A549 (cell line): ENCODE data around the gene MMP24. TPM values are rescaled to one million over a fixed set of nuclear protein-coding genes. Genes with fewer than 3 reads are reported as not detected.

Experiments
- ATAC-seq, 2 experiments: fragments of 200-7000 bp in 1 of 2; fragments of >200 bp in 1 of 2; cut with Nextera tagmentation in 1 of 2; cut with Tn5 transposase in 1 of 2; 3 replicates each; pipeline versions ENCODE4 v1.8.0 to v1.9.1; 2018 to 2020; ENCODE audit warnings: mild to moderate bottlenecking in 1 of 2, moderate library complexity in 1 of 2
- CTCF ChIA-PET: fragments of 300-600 bp; sonication (Branson Sonifier 250); formaldehyde crosslinking; extraction: SDS; loops from one replicate; lab custom pipeline; 2021; ENCODE audit warnings: antibody characterized with exemption, inconsistent platforms; lab: Yijun Ruan, JAX
- POLR2A ChIA-PET: fragments of 350-600 bp; formaldehyde crosslinking; extraction: SDS; loops from one replicate; lab custom pipeline; 2021; ENCODE audit warnings: antibody characterized with exemption, inconsistent platforms; lab: Yijun Ruan, JAX
- DNase-seq, 2 experiments: peaks; one replicate each; pipeline versions ENCODE4 v3.0.0 to v3.0.0-alpha.2; 2011 to 2016; ENCODE audit warnings: low read depth in 1 of 2, low spot score in 1 of 2
- FAIRE-seq: peaks from 2 replicates; lab custom pipeline; 2011; peaks lifted over from hg19 to GRCh38; lab: Jason Lieb, UNC
- H3K27ac ChIP-seq, 2 experiments: fragments of >200 bp; sonication (Bioruptor Twin); formaldehyde crosslinking; 3 replicates each; pipeline ENCODE4 v1.5.1; 2016 to 2017
- H3K4me1 ChIP-seq: fragments of >200 bp; sonication (Bioruptor Twin); formaldehyde crosslinking; 3 replicates; pipeline ENCODE4 v1.6.1; 2016
- H3K4me2 ChIP-seq: fragments of >200 bp; sonication (Bioruptor Twin); formaldehyde crosslinking; 3 replicates; pipeline ENCODE4 v1.6.1; 2016
- H3K4me3 ChIP-seq: fragments of >200 bp; sonication (Bioruptor Twin); formaldehyde crosslinking; 3 replicates; pipeline ENCODE4 v1.5.1; 2016
- H3K9me3 ChIP-seq: fragments of >200 bp; sonication (Bioruptor Twin); formaldehyde crosslinking; 3 replicates; pipeline ENCODE4 v1.6.1; 2016
- CHD4 ChIP-seq: fragments of 200-600 bp; sonication (generic); IDR thresholded peaks from 2 replicates; pipeline ENCODE4 v1.6.1; 2016; ENCODE audit warnings: antibody characterized with exemption, mild to moderate bottlenecking, borderline replicate concordance
- EHF ChIP-seq: fragments of 250-450 bp; sonication (Bioruptor Pico); IDR thresholded peaks from 2 replicates; pipeline ENCODE4 v1.5.0; 2020; ENCODE audit warnings: mild to moderate bottlenecking
- ELK1 ChIP-seq: fragments of 150-350 bp; IDR thresholded peaks from 2 replicates; pipeline ENCODE4 v1.6.1; 2014; ENCODE audit warnings: low read depth, mild to moderate bottlenecking, low read length
- EP300 ChIP-seq, 2 experiments: fragments of >200 bp; sonication (Bioruptor Twin); formaldehyde crosslinking; IDR thresholded peaks; 2 replicates in 1 of 2; 3 replicates in 1 of 2; pipeline ENCODE4 v1.6.1; 2016 to 2017
- FOSL2 ChIP-seq, 2 experiments: fragments of 450-650 bp in 1 of 2; fragments of >200 bp in 1 of 2; sonication (Bioruptor Twin) in 1 of 2; formaldehyde crosslinking; IDR thresholded peaks; 2 replicates each; pipeline versions ENCODE4 v1.5.0 to v1.6.1; 2016 to 2020; ENCODE audit warnings: mild to moderate bottlenecking in 1 of 2, moderate library complexity in 1 of 2
- HDAC2 ChIP-seq: fragments of 200-600 bp; sonication (generic); IDR thresholded peaks from 2 replicates; pipeline ENCODE4 v1.6.1; 2016
- HOXB5 ChIP-seq: fragments of 250-450 bp; sonication (Bioruptor Pico); IDR thresholded peaks from 2 replicates; pipeline ENCODE4 v1.5.0; 2020; ENCODE audit warnings: mild to moderate bottlenecking, moderate library complexity
- JUNB ChIP-seq: fragments of >200 bp; sonication (Bioruptor Twin); formaldehyde crosslinking; IDR thresholded peaks from 2 replicates; pipeline ENCODE4 v1.6.1; 2016
- MAFK ChIP-seq: fragments of 450-650 bp; IDR thresholded peaks from 2 replicates; pipeline ENCODE4 v1.6.1; 2014; ENCODE audit not compliant: partially characterized antibody
- MAZ ChIP-seq: fragments of 150-350 bp; IDR thresholded peaks from 2 replicates; pipeline ENCODE4 v1.6.1; 2014; ENCODE audit warnings: antibody characterized with exemption, low read depth, low read length, borderline replicate concordance
- PHF8 ChIP-seq: fragments of 200-600 bp; sonication (generic); IDR thresholded peaks from 2 replicates; pipeline ENCODE4 v1.6.1; 2016; ENCODE audit warnings: low read depth, mild to moderate bottlenecking, antibody characterized with exemption, moderate library complexity, borderline replicate concordance
- RFX5 ChIP-seq: fragments of 450-650 bp; IDR thresholded peaks from 2 replicates; pipeline ENCODE4 v1.7.1; 2014; ENCODE audit warnings: antibody characterized with exemption, mild to moderate bottlenecking, moderate library complexity
- WGBS: methylation state at CpG from one replicate; pipeline ENCODE4 v1.1.6; 2017; ENCODE audit errors: missing lambda C conversion rate; 5-methylcytosine and 5-hydroxymethylcytosine counted together
- polyA plus RNA-seq, 4 experiments: library from polyadenylated mRNA; depleted of rRNA in 3 of 4; stranded (reverse); fragments of >200 nt; fragmentation: RNase III in 1 of 4; extraction: RNeasy Plus Mini Kit Qiagen cat#74134 plus additional on column Dnase treatment in 1 of 4; gene quantifications; 2 replicates in 3 of 4; 3 replicates in 1 of 4; pipeline ENCODE4 v1.2.3, GENCODE V29; 2011 to 2017
- TF ChIP-seq, protein P1 (sequence below): fragments of >200 bp; sonication (Bioruptor Twin); formaldehyde crosslinking; IDR thresholded peaks from 3 replicates; pipeline ENCODE4 v1.5.1; 2016
- TF ChIP-seq, protein P2 (sequence below): fragments of >200 bp; sonication (Bioruptor Twin); formaldehyde crosslinking; IDR thresholded peaks from 3 replicates; pipeline ENCODE4 v1.6.1; 2016
- TF ChIP-seq, protein P3 (sequence below): IDR thresholded peaks from 2 replicates; pipeline ENCODE4 v1.6.1; 2012; ENCODE audit warnings: low read depth, borderline replicate concordance

Gene MMP24
- polyA plus RNA-seq, 2 of the 4 experiments (the other 2 are of a cell fraction) = 21.3 to 33.3 TPM

DNA sequence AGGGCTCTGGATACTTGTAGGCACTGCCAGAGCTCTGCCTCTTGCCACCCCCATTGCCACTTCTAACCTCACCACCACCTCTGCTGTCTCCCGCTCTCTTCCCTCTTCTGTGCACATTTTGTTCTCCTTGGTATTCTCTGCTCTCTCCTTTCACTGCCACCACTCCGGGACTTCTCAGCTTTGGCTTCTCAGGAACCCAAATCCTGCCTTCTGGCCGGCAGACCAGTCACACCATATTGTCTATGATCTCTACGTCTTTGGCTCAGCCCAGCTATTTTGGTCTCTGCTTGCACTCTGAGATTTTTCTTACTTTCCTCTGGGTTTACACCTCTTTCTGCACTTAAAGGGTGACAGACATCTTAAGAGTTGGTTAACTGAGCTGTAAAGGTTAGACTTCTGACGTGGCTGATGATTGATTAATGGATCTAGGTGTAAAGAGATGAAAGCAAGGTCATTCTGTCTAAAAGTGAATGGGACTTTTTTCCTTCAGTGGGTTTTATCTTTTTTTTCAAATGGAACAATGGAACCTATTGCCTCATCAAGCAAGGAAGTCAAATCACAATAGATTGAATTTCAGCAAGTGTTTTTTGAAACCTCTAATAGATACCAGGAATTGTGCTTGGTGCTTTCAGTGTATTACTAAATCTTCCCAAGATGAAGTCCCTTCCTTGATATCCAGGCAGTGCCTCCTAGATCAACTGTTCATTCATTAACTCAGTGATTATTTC, 13.8 kb downstream of the MMP24 start (continued):
- TF ChIP-seq, protein P1, sequence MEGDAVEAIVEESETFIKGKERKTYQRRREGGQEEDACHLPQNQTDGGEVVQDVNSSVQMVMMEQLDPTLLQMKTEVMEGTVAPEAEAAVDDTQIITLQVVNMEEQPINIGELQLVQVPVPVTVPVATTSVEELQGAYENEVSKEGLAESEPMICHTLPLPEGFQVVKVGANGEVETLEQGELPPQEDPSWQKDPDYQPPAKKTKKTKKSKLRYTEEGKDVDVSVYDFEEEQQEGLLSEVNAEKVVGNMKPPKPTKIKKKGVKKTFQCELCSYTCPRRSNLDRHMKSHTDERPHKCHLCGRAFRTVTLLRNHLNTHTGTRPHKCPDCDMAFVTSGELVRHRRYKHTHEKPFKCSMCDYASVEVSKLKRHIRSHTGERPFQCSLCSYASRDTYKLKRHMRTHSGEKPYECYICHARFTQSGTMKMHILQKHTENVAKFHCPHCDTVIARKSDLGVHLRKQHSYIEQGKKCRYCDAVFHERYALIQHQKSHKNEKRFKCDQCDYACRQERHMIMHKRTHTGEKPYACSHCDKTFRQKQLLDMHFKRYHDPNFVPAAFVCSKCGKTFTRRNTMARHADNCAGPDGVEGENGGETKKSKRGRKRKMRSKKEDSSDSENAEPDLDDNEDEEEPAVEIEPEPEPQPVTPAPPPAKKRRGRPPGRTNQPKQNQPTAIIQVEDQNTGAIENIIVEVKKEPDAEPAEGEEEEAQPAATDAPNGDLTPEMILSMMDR = no peak
- TF ChIP-seq EHF = no peak
- no peak for TF ChIP-seq CHD4

DNA sequence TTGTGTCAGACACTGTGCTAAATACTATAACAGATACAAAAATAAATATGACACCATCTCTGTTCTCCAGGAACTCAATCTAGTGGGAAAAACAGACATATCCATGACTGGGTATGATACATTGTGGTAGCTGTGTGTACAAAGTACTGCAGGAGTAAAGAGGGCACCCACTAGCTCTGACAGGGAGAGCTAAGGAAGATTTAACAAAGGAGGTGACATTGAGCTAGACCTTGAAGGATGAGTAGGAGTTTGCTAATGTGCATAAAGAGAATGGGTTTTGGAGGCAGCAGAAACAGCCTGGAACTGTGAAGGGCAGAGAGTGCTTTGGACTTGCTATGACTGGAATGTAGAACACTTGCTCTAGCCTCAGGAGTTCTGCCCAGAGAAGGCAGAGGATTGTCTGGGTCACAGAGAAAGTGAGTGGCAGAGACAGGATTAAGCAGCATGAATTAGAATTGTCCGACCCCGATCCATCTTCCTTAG, 14.4 kb downstream of the MMP24 start:
- no peak for TF ChIP-seq HOXB5 (CRISPR knock-in tag)
- Histone ChIP-seq H3K4me1 (peaks cover 32% of the 10 kb centered on the region), H3K27ac (peak overlapping the region in 1 of 2 experiments; percentile 67; a peak in 4 of 6 replicates), H3K4me2 (0 out of 3 replicates have a peak overlapping the region, but pooled peaks have one; percentile 5), H3K9me3 (no peaks in the 10 kb centered on the region), H3K4me3 (no peak overlapping the region)
- FAIRE-seq = no peak
- CTCF ChIA-PET = interaction anchor here (0.9 to 4.0 kb wide), 5 partner anchors 13 to 32 kb away, joined by 3 to 17 read pairs (median 14); partner anchors contain the start of gene MMP24
- DNase-seq = no peak
- POLR2A ChIA-PET = no interaction called here
- WGBS = 92% methylated on average over 2 of the region's 2 CpGs
- ATAC-seq = no peak; a peak in 1 of 6 replicates

DNA sequence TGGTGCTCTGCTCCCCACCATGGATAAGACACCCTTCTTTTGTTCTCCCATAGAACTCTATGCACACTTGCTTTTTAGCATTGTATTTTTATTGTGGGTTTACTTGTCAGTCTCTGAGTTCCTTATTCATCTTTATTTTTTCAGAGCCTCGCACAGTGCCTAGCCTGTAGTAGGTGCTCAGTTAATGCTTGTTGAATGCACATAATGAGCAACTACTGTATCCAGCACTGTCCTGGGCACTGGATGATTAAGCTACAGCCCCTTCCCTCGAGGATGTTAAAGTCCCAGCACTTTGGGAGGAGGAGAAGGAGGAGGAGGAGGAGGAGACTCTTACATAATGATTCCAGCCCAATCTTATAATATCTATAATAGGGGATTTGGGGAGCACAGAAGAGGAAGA, 16.8 kb downstream of the MMP24 start:
- Histone ChIP-seq H3K27ac (0 out of 6 replicates have a peak overlapping the region, but pooled peaks of 1 of the 2 experiments have one; percentile 38), H3K4me3 (no peak overlapping the region), H3K4me2 (no peak overlapping the region), H3K9me3 (no peaks in the 10 kb centered on the region), H3K4me1 (peaks cover 23% of the 10 kb centered on the region)
- CTCF ChIA-PET = interaction anchor here (1.7 to 2.3 kb wide), 2 partner anchors 15 to 35 kb away, joined by 4 to 13 read pairs; no protein-coding TSS in a partner anchor
- ATAC-seq (no peak), FAIRE-seq (no peak), DNase-seq (no peak)
- TF ChIP-seq MAFK (no peak), RFX5 (no peak), FOSL2 (IDR thresholded peaks at IDR 0.05) (no peak), FOSL2 (CRISPR knock-in tag; IDR thresholded peaks at IDR 0.05) (no peak), MAZ (no peak), ELK1 (no peak), EP300 (IDR thresholded peaks at IDR 0.05) (no peak), JUNB (no peak), EHF (no peak), HDAC2 (no peak), PHF8 (no peak)
- TF ChIP-seq, protein P2, sequence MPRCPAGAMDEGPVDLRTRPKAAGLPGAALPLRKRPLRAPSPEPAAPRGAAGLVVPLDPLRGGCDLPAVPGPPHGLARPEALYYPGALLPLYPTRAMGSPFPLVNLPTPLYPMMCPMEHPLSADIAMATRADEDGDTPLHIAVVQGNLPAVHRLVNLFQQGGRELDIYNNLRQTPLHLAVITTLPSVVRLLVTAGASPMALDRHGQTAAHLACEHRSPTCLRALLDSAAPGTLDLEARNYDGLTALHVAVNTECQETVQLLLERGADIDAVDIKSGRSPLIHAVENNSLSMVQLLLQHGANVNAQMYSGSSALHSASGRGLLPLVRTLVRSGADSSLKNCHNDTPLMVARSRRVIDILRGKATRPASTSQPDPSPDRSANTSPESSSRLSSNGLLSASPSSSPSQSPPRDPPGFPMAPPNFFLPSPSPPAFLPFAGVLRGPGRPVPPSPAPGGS = no peak
- TF ChIP-seq, protein P3, sequence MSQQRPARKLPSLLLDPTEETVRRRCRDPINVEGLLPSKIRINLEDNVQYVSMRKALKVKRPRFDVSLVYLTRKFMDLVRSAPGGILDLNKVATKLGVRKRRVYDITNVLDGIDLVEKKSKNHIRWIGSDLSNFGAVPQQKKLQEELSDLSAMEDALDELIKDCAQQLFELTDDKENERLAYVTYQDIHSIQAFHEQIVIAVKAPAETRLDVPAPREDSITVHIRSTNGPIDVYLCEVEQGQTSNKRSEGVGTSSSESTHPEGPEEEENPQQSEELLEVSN = no peak
- WGBS = 60% methylated on average over 2 of the region's 2 CpGs
- POLR2A ChIA-PET = no interaction called here
